ENCODE measurements around the gene CDA.

CDA gene

GRCh38 chr1:20573987-20574386 lies 14.9 kb upstream of the CDA start:
- CTCF ChIA-PET, result interaction anchor here (0.6 to 8.5 kb wide), 16 partner anchors 9 to 621 kb away, joined by 3 to 105 read pairs (median 6); partner anchors contain the start of genes CDA and PINK1
- POLR2A ChIA-PET, result interaction anchor here (0.6 to 2.8 kb wide), 2 partner anchors 59 to 69 kb away, joined by 3 to 24 read pairs; partner anchors contain the start of gene PINK1
- TF ChIP-seq ZBTB44 (tag by site-specific recombination; IDR thresholded peaks at IDR 0.05) (no peak), PRDM1 (tag by site-specific recombination; IDR thresholded peaks at IDR 0.05) (peak; percentile 98), GFI1B (tag by site-specific recombination; IDR thresholded peaks at IDR 0.05) (no peak)

GRCh38 chr1:20574686-20575540 lies 14.0 kb upstream of the CDA start:
- POLR2A ChIA-PET, result interaction anchor here (1.0 to 2.8 kb wide), 3 partner anchors 14 to 58 kb away, joined by 3 to 24 read pairs (median 4); partner anchors contain the start of genes CDA and PINK1
- Histone ChIP-seq H3K4me1 (ENCODE audit: control insufficient read depth, insufficient read depth, low read length) (no peaks in the 10 kb centered on the region), H3K9me3 (ENCODE audit: control insufficient read depth, insufficient read depth, low read depth, low read length) (no peaks in the 10 kb centered on the region), H3K27ac (ENCODE audit: extremely low read depth, low read depth, low read length) (no peak overlapping the region), H3K4me3 (ENCODE audit: low read depth, low read length) (no peak overlapping the region), H3K36me3 (ENCODE audit: control insufficient read depth in 2 of 2, insufficient read depth in 1 of 2, low read length in 2 of 2) (no peaks in the 10 kb centered on the region)
- CTCF ChIA-PET, result interaction anchor here (0.6 to 8.5 kb wide), 40 partner anchors 8 to 1735 kb away, joined by 3 to 105 read pairs (median 5); partner anchors contain the start of genes CDA, DDOST, FAM43B and PINK1
- TF ChIP-seq ZFP3 (tag by site-specific recombination; IDR thresholded peaks at IDR 0.05; ENCODE audit: low read depth) (no peak), ZNF501 (tag by site-specific recombination; IDR thresholded peaks at IDR 0.05) (no peak), ZBTB6 (tag by site-specific recombination; IDR thresholded peaks at IDR 0.05) (no peak), ZNF426 (tag by site-specific recombination; IDR thresholded peaks at IDR 0.05) (no peak), ZNF549 (tag by site-specific recombination; IDR thresholded peaks at IDR 0.05) (no peak), ZNF324 (tag by site-specific recombination; IDR thresholded peaks at IDR 0.05) (0 out of 2 replicates have a peak, but pooled peaks have one; percentile 36), ZNF48 (tag by site-specific recombination; IDR thresholded peaks at IDR 0.05) (no peak), ZNF24 (tag by site-specific recombination; IDR thresholded peaks at IDR 0.05) (no peak), ZNF155 (tag by site-specific recombination; IDR thresholded peaks at IDR 0.05) (no peak), REPIN1 (tag by site-specific recombination; IDR thresholded peaks at IDR 0.05; ENCODE audit: low read depth) (no peak), ZNF521 (tag by site-specific recombination; IDR thresholded peaks at IDR 0.05) (no peak), YY2 (tag by site-specific recombination; IDR thresholded peaks at IDR 0.05) (0 out of 2 replicates have a peak, but pooled peaks have one; percentile 36), ZNF2 (tag by site-specific recombination; IDR thresholded peaks at IDR 0.05) (peak; percentile 79), KLF17 (tag by site-specific recombination; IDR thresholded peaks at IDR 0.05) (peak; percentile 51; the same call in 1 of the 2 replicates), PRDM6 (tag by site-specific recombination; IDR thresholded peaks at IDR 0.05) (no peak), ZSCAN4 (tag by site-specific recombination; IDR thresholded peaks at IDR 0.05) (no peak), ZNF530 (tag by site-specific recombination; IDR thresholded peaks at IDR 0.05; ENCODE audit: low read depth) (no peak), ZNF544 (tag by site-specific recombination; IDR thresholded peaks at IDR 0.05) (no peak), ZNF121 (tag by site-specific recombination; IDR thresholded peaks at IDR 0.05) (no peak), ZNF391 (tag by site-specific recombination; IDR thresholded peaks at IDR 0.05; ENCODE audit: borderline replicate concordance, low read depth) (0 out of 2 replicates have a peak, but pooled peaks have one; percentile 34), ZNF146 (tag by site-specific recombination; IDR thresholded peaks at IDR 0.05) (no peak), HOXC10 (CRISPR knock-in tag; IDR thresholded peaks at IDR 0.05) (no peak), EGR2 (tag by site-specific recombination; IDR thresholded peaks at IDR 0.05; ENCODE audit: low read depth) (peak; percentile 24; the same call in 1 of the 2 replicates), PRDM1 (tag by site-specific recombination; IDR thresholded peaks at IDR 0.05) (peak; percentile 38; the same call in 1 of the 2 replicates)

More at GRCh38 chr1:20573987-20574386, 14.9 kb upstream of the CDA start:
- Histone ChIP-seq H3K4me1 (ENCODE audit: control insufficient read depth, insufficient read depth, low read length) (no peaks in the 10 kb centered on the region), H3K27ac (ENCODE audit: extremely low read depth, low read depth, low read length) (no peak overlapping the region), H3K9me3 (ENCODE audit: control insufficient read depth, insufficient read depth, low read depth, low read length) (no peaks in the 10 kb centered on the region), H3K4me3 (ENCODE audit: low read depth, low read length) (no peak overlapping the region), H3K36me3 (ENCODE audit: control insufficient read depth in 2 of 2, insufficient read depth in 1 of 2, low read length in 2 of 2) (no peaks in the 10 kb centered on the region)

Measured in HEK293 (cell line).